ENCODE measurements around the gene HBZ.
"Not testable (repeated sequence)": the region's sequence is repeated elsewhere in the genome, so short reads cannot be mapped to it uniquely, and the experiment has no call there.

GRCh38 chr16:176477-177382 lies 24.3 kb downstream of the HBZ start, which contains the start of gene HBA1:
- not testable (repeated sequence) for TF ChIP-seq CTCF, POLR2A (IDR thresholded peaks at IDR 0.05)

Data from uterus (tissue), 2 donors.